Kidney capillary endothelial cell (primary cell): ENCODE data around the gene NCF2.

Experiments used
- DNase-seq: peaks from one replicate; pipeline ENCODE4 v3.0.0-alpha.2; 2018; ENCODE audit warnings: low spot score

The NCF2 gene

DNA sequence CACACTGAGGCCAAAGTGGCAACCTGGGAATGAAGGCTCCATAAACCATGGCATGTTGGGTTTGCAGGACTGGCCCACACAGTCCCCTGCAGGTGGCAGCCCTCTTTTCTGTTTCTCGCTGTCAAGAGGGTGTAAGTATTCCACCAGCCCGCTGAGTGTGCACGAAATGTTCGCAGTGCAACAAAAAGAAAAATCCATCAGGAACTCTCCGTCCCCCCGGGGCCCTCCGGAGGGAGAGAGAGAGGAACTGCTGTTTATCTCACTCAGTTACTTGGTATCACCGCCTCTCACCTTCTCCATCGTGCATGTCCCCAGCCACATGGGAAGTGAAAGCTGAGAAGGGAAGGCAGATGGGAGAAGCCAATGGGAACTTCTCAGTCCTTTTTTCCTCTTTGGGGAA lies 38.3 kb downstream of the NCF2 start:
- DNase-seq, result no peak

DNA sequence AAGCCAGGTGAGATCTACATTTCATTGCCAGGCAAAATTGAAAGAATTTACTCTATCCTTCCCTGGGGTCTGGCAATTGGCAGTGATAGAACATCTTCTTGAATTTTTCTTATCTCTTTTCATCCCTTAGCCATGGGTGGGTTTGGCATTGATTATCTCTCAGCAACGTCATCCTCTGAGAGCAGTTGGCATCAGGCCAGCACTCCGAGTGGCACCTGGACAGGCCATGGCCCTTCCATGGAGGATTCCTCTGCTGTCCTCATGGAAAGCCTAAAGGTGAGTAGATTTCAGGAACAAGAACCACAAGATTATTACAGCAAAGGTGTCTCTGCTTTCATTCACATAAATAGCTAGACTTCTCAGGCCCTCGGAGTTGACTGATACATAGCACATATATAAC lies 39.3 kb downstream of the NCF2 start:
- no peak for DNase-seq

DNA sequence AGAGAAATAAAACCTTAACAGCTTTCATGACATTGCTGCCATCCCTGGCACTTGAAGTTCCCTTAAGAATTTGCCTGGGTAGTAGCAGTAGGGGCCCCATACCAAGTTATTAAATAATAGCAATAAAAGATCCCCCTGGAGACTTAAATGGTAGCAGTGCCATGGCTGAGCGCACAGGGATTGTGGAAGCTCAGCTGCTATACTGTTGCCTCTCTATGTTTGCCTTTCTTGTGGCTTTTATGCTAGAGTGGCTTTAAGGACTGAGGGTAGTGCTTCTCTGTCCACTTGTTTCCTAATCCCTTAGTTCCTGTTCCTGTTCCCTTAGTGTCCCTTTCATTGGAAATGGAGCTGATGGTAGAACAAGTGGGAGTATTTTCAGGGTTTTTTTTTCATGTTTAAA lies 42.1 kb downstream of the NCF2 start:
- DNase-seq, result no peak

GRCh38 chr1:183546427-183546826 lies 43.8 kb downstream of the NCF2 start:
- no peak for DNase-seq

- DNase-seq, result no peak
These were observed 45.5 kb downstream of the NCF2 start for GRCh38 chr1:183544598-183545297.

- DNase-seq, result peak; percentile 59
These were observed 46.5 kb downstream of the NCF2 start for GRCh38 chr1:183543619-183544204.

GRCh38 chr1:183537405-183537804 lies 52.9 kb downstream of the NCF2 start:
- DNase-seq, result no peak

DNA sequence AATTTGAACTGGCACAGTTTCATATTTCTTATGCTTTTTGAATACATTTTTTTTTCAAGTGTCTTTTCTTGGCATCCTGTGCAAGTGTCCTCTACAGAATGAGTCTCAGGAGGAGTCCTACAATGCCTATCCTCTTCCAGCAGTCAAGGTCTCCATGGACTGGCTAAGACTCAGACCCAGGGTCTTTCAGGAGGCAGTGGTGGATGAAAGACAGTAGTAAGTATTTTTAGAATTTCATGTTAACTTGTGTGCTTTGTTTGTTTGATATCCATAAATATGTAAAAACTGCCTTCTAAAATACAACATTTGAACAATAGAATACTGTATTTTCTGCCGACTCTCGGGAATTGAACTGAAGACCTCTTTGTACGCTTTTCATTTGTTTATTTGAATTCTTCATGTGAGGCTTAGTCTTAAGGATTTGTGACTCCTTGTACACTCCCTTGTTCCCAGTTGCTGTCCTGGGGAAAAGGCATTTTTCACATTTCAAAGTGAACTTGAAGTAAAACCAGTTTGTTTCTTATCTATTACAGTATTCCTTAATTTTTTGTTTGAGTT lies 56.6 kb downstream of the NCF2 start:
- DNase-seq, result no peak

DNA sequence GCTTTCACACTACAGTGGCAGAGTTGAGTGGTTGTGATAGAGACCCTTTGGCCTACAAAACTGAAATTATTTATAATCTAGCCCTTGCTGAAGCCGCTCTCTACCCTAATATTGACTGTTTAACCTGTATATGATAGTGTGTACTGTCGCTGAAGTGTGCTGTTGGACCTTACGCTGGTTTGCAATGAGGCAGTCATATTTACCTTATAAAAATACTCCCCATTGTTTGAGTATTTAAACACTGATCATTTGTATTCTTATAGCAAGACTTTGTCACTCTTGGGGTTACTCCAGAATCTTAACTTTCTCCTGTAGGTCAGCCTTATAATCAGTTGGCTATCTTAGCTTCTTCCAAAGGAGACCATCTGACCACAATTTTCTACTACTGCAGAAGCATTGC lies 61.7 kb downstream of the NCF2 start:
- DNase-seq, result no peak

- DNase-seq, result no peak
These were observed 68.2 kb downstream of the NCF2 start for GRCh38 chr1:183522104-183522503.

DNA sequence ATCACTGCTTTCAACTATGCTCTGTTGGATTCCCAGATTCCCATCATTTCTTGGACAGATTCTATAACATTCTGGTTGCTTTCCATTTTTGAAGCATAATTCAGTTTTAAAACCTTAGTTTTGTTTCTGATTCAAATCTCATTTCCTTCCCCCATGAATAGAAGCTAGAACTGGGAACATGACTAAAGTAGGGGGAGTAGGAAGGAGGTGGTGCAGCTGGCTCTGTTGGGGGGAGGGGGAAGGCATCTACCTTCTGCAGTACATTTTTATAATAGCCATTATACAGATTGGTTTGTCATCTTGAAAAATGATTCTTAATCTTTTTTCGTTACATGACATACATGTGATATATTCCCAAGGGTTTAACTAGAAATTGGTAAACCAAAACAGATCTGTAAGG lies 69.9 kb downstream of the NCF2 start:
- DNase-seq, result peak; percentile 10

DNA sequence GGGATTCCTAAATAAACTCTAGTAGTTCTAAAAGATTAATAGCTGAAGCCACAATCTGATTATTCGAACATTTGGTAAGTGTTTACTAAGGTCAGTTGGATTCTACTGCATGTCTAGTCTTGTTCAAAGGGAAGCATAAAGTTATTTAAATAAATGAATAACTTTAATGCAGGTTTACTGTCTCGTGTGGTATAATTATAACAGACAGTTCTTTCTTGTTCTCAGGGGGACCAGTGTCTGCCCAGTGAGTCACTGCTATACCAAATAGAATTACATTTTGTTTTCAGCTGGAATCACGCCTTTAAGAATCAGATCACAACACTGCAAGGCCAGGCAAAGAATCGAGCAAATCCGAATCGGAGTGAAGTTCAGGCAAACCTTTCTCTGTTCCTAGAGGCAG lies 72.9 kb downstream of the NCF2 start:
- DNase-seq, result no peak

DNA sequence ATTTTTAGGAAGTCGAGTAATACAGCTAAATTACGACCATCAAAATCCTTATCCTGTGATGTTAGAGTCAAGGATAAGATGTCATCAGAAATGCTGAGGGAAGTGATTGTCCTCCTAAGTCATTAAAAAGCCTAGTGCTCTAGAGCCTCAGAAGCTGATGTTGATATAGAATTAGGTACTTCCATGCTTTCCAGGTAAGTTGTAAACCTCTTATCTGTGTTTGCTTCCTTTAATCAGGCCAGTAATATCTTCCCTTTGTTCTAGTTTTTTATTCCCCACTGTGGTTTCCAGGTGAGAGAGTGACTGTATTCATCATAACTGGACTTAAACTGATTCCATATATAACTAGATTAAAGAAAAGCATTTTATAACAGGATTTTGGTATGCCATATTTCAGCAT lies 73.5 kb downstream of the NCF2 start:
- no peak for DNase-seq

- peak; percentile 72 for DNase-seq
These were observed 75.1 kb downstream of the NCF2 start for GRCh38 chr1:183515002-183515689.

DNA sequence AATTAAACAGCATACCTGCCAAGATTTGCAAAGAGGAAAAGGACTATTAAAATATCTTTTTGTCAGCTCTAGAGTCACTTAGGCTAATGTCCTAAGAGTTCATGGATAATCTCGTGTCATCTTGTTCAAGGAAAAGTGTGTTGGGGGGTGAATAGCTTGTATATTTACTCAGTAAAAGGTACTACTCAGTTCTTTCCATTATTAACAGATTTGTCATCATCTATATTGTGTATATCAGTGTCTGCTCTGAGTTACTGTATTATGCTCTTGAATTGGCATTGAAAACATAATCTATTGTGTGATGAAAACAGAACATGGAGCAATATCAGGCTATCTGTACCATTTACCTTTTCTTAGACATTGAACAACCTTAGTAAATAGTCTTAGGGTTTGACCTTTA lies 76.0 kb downstream of the NCF2 start:
- no peak for DNase-seq

- no peak for DNase-seq
These were observed 77.8 kb downstream of the NCF2 start for GRCh38 chr1:183512450-183512849.

DNA sequence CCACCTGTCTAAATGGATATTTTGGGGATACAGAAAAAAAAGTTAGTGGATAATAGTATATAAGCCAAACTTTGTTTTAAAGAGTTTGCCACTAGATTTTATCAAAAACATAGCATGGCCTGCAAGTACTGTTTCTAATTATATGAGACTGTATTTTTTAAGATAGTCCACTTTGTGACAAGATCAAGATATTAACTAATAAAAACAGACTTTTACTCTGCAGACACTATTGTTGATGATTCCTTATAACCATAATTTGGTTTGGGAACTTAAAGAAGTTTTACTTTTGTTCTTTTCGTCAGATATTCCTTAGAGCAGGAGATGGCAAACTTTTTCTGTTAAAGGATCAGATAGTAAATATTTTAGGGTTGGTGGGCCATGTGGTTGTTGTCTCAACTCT lies 81.6 kb downstream of the NCF2 start:
- no peak for DNase-seq

GRCh38 chr1:183506561-183506960 lies 83.7 kb downstream of the NCF2 start:
- DNase-seq, result no peak
